Measurements from ENCODE around the gene SLC22A23. TPM values are rescaled to one million over a fixed set of nuclear protein-coding genes. Genes with fewer than 3 reads are reported as not detected.

Gene SLC22A23
- polyA plus RNA-seq, 12 donors: 2.3 to 26.1 (median 4.1) TPM; not detected in 1

- no peak for DNase-seq
Observed at GRCh38 chr6:3272911-3273547, 183.8 kb downstream of the SLC22A23 start.

- no peak for DNase-seq
Observed at GRCh38 chr6:3271756-3272155, 185.1 kb downstream of the SLC22A23 start.

- no peak for DNase-seq
Observed at GRCh38 chr6:3270258-3270657, 186.6 kb downstream of the SLC22A23 start.

GRCh38 chr6:3269281-3269975 is 187.4 kb downstream of the SLC22A23 start:
- no peak for DNase-seq

- DNase-seq: no peak
Observed at GRCh38 chr6:3268680-3269079, 188.2 kb downstream of the SLC22A23 start.

GRCh38 chr6:3267162-3267561 is 189.7 kb downstream of the SLC22A23 start:
- DNase-seq: no peak

GRCh38 chr6:3266170-3266569 is 190.7 kb downstream of the SLC22A23 start:
- DNase-seq: no peak

- DNase-seq: no peak
Observed at GRCh38 chr6:3265671-3266070, 191.2 kb downstream of the SLC22A23 start.

- DNase-seq: no peak
Observed at GRCh38 chr6:3264356-3264755, 192.5 kb downstream of the SLC22A23 start.

- DNase-seq: no peak
Observed at GRCh38 chr6:3263096-3263495, 193.8 kb downstream of the SLC22A23 start.

- no peak for DNase-seq
Observed at GRCh38 chr6:3261921-3262320, 194.9 kb downstream of the SLC22A23 start.

GRCh38 chr6:3261518-3261820 is 195.4 kb downstream of the SLC22A23 start:
- no peak for DNase-seq

GRCh38 chr6:3260772-3261517 is 195.9 kb downstream of the SLC22A23 start:
- DNase-seq: no peak

GRCh38 chr6:3260296-3260695 is 196.6 kb downstream of the SLC22A23 start:
- DNase-seq: no peak

- DNase-seq: no peak
Observed at GRCh38 chr6:3259491-3259958, 197.3 kb downstream of the SLC22A23 start.

- peak; percentile 94 for DNase-seq
Observed at GRCh38 chr6:3258720-3259490, 197.9 kb downstream of the SLC22A23 start, which contains the start of gene PSMG4. Gene PSMG4 (plus strand): TSS chr6:3258947. CDS start chr6:3259023, 76 bp downstream.

GRCh38 chr6:3258201-3258600 is 198.6 kb downstream of the SLC22A23 start:
- DNase-seq: no peak

GRCh38 chr6:3253597-3253961 is 203.3 kb downstream of the SLC22A23 start:
- DNase-seq: no peak

GRCh38 chr6:3252861-3253596 is 203.8 kb downstream of the SLC22A23 start:
- no peak for DNase-seq

- DNase-seq: no peak
Observed at GRCh38 chr6:3252369-3252768, 204.5 kb downstream of the SLC22A23 start.

Measured in muscle of arm (tissue), 12 donors.